Mesothelial cell of epicardium (in vitro differentiated cells): Measurements from ENCODE around the gene DDR2. TPM values are rescaled to one million over a fixed set of nuclear protein-coding genes. Genes with fewer than 3 reads are reported as not detected.

Source experiments
- DNase-seq, 2 experiments: peaks; one replicate each; pipeline ENCODE4 v3.0.0; 2021; ENCODE audit warnings: low spot score in 2 of 2; ENCODE audit not compliant: unreplicated experiment in 2 of 2
- H3K27ac Mint-ChIP-seq: 2 replicates; pipeline ENCODE4 v1.8.0; 2021; ENCODE audit warnings: mixed read lengths
- H3K27me3 Mint-ChIP-seq: 2 replicates; pipeline ENCODE4 v1.8.0; 2021; ENCODE audit warnings: low read depth, mixed read lengths
- H3K36me3 Mint-ChIP-seq: 2 replicates; pipeline ENCODE4 v1.8.0; 2021; ENCODE audit warnings: mixed read lengths
- H3K4me1 Mint-ChIP-seq: 2 replicates; pipeline ENCODE4 v1.8.0; 2021; ENCODE audit warnings: mixed read lengths
- H3K4me3 Mint-ChIP-seq: 2 replicates; pipeline ENCODE4 v1.8.0; 2021; ENCODE audit warnings: mild to moderate bottlenecking, moderate library complexity, mixed read lengths
- H3K9me3 Mint-ChIP-seq: 2 replicates; pipeline ENCODE4 v1.8.0; 2021; ENCODE audit warnings: mixed read lengths
- CTCF ChIP-seq: fragments of 200-600 bp; sonication (generic); IDR thresholded peaks from one replicate; pipeline ENCODE4 v1.5.0; 2021; ENCODE audit warnings: antibody characterized with exemption; ENCODE audit not compliant: unreplicated experiment
- total RNA-seq: library from RNA; stranded (reverse); gene quantifications from 3 replicates; pipeline ENCODE4 v1.2.1, GENCODE V29; 2021

The DDR2 gene
- total RNA-seq, 1 donor from 2014 or later: 58.1 TPM

- Mint-ChIP-seq H3K4me1 (peaks cover 9% of the 10 kb centered on the region), H3K4me3 (no peak overlapping the region), H3K27ac (no peak overlapping the region), H3K36me3 (peaks cover 23% of the 10 kb centered on the region), H3K9me3 (peaks cover 27% of the 10 kb centered on the region), H3K27me3 (no peaks in the 10 kb centered on the region)
- TF ChIP-seq CTCF: no peak
- DNase-seq: no peak
Measured at GRCh38 chr1:162679298-162679697, 47.0 kb downstream of the DDR2 start.

DNA sequence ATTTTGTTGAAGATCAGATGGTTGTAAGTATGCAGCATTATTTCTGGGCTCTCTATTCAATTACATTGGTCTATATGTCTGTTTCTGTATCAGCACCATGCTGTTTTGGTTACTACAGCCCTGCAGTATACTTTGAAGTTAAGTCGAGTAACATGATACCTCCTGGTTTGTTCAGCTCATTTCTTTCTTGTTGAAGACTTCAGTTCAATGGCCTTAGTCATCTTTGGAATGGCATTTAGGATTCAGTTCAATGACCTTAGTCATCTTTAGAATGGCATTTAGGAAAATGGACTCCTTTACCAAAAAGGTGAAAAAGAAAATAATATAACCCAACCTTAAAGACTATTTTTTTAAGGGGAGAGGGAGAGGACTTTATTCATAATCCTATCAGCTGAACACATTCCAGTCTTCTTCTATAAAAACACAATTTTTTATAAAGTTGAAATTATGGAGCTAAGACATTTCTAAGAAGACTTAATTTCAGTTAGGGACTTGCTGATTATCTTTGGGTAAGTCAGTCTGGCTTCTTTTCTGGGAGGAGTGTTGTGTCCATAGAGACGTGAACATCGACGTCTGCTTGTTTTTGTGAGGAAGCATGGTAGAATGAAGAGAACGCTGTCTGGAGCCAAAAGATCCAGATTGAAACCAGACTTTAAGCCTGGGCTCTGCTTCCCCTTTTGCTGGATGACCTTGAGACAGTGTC is 48.3 kb downstream of the DDR2 start:
- H3K9me3 Mint-ChIP-seq: peaks cover 29% of the 10 kb centered on the region
- H3K36me3 Mint-ChIP-seq: peaks cover 24% of the 10 kb centered on the region
- H3K27me3 Mint-ChIP-seq: no peaks in the 10 kb centered on the region
- DNase-seq: no peak
- no peak overlapping the region for H3K4me3 Mint-ChIP-seq
- H3K4me1 Mint-ChIP-seq: peaks cover 9% of the 10 kb centered on the region
- no peak for TF ChIP-seq CTCF
- no peak overlapping the region for H3K27ac Mint-ChIP-seq

DNA sequence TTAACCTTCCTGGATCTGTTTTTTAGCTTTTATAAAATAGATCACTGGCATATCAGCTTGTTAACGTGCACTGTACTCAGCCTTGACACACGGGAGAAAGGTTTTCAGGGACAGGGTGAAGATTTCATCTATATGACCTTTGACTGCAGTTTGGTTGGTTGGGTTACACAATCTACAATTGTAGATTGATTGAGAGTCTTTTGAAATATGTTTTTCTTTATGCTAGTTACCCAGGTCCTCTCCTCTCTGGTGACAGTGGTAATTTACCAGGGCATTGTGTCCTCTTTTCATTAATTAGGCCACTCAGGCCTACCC is 48.8 kb downstream of the DDR2 start:
- Mint-ChIP-seq H3K4me1 (peaks cover 9% of the 10 kb centered on the region), H3K4me3 (no peak overlapping the region), H3K9me3 (peaks cover 29% of the 10 kb centered on the region), H3K27ac (peak overlapping the region; percentile 17), H3K27me3 (no peaks in the 10 kb centered on the region), H3K36me3 (peaks cover 24% of the 10 kb centered on the region)
- DNase-seq: no peak
- TF ChIP-seq CTCF: no peak

- Mint-ChIP-seq H3K9me3 (peaks cover 29% of the 10 kb centered on the region), H3K4me1 (peaks cover 9% of the 10 kb centered on the region), H3K27ac (peak overlapping the region; percentile 34), H3K36me3 (peaks cover 24% of the 10 kb centered on the region), H3K4me3 (no peak overlapping the region), H3K27me3 (no peaks in the 10 kb centered on the region)
- no peak for TF ChIP-seq CTCF
- no peak for DNase-seq
Measured at GRCh38 chr1:162682013-162682419, 49.8 kb downstream of the DDR2 start.

DNA sequence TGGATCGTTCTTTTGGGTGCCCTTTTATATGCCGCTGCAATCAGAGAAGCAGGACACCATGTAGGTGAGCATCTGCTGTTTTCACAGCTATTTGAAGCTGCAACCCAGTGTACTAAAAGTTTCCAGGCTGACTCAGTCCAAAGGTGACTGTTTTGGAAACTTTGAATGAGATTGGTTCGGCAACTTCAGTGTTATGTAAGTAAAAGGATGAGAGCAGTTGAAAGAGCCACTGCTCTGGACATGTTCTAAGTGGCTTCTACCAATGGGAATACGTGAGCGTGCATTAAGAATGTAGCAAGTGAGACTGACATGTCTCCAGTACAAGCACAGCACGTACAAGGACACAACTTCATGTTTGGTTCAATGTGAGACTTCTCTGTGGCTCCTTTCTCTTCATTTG is 55.6 kb downstream of the DDR2 start:
- H3K4me1 Mint-ChIP-seq: peaks cover 11% of the 10 kb centered on the region
- no peak for TF ChIP-seq CTCF

GRCh38 chr1:162688521-162688920 is 56.3 kb downstream of the DDR2 start:
- H3K36me3 Mint-ChIP-seq: peaks cover 3% of the 10 kb centered on the region
- no peak overlapping the region for H3K4me3 Mint-ChIP-seq
- no peaks in the 10 kb centered on the region for H3K27me3 Mint-ChIP-seq
- TF ChIP-seq CTCF: no peak
- peaks cover 11% of the 10 kb centered on the region for H3K4me1 Mint-ChIP-seq
- no peak for DNase-seq
- no peak overlapping the region for H3K27ac Mint-ChIP-seq
- peaks cover 7% of the 10 kb centered on the region for H3K9me3 Mint-ChIP-seq

More for the DNA sequence above, 55.6 kb downstream of the DDR2 start:
- no peak overlapping the region for H3K4me3 Mint-ChIP-seq
- H3K27ac Mint-ChIP-seq: no peak overlapping the region
- H3K9me3 Mint-ChIP-seq: peaks cover 14% of the 10 kb centered on the region
- no peaks in the 10 kb centered on the region for H3K27me3 Mint-ChIP-seq
- peaks cover 7% of the 10 kb centered on the region for H3K36me3 Mint-ChIP-seq
- no peak for DNase-seq
